ENCODE measurements around the gene WFDC1. TPM values are rescaled to one million over a fixed set of nuclear protein-coding genes. Genes with fewer than 3 reads are reported as not detected.

The WFDC1 gene
- total RNA-seq, 1 donor from 2014 or later = 12.0 TPM

GRCh38 chr16:84283314-84284153 is 11.1 kb upstream of the WFDC1 start:
- no peaks in the 10 kb centered on the region for H3K27me3 ChIP-seq
- DNase-seq (ENCODE audit: extremely low spot score in 2 of 2) = no peak
- H3K27ac ChIP-seq = peak overlapping the region; percentile 8
- H3K4me1 ChIP-seq = peaks cover 18% of the 10 kb centered on the region
- H3K36me3 ChIP-seq = no peaks in the 10 kb centered on the region
- intact Hi-C loops (cut with DNase I) = no loop called here
- no peak for TF ChIP-seq POLR2AphosphoS5 (IDR thresholded peaks at IDR 0.05; ENCODE audit: insufficient read depth in 1 of 2, low read depth in 1 of 2)
- TF ChIP-seq CTCF (IDR thresholded peaks at IDR 0.05) = no peak
- TF ChIP-seq POLR2A (IDR thresholded peaks at IDR 0.05) = no peak
- H3K4me3 ChIP-seq = no peak overlapping the region
- H3K9me3 ChIP-seq = no peaks in the 10 kb centered on the region

GRCh38 chr16:84284154-84284722 is 10.4 kb upstream of the WFDC1 start:
- DNase-seq (ENCODE audit: extremely low spot score in 2 of 2) = no peak
- Histone ChIP-seq H3K36me3 (no peaks in the 10 kb centered on the region), H3K9me3 (no peaks in the 10 kb centered on the region), H3K27ac (peak overlapping the region; percentile 8), H3K27me3 (no peaks in the 10 kb centered on the region), H3K4me3 (no peak overlapping the region), H3K4me1 (peaks cover 18% of the 10 kb centered on the region)
- TF ChIP-seq POLR2A (IDR thresholded peaks at IDR 0.05) = no peak
- TF ChIP-seq POLR2AphosphoS5 (IDR thresholded peaks at IDR 0.05; ENCODE audit: insufficient read depth in 1 of 2, low read depth in 1 of 2) = peak; percentile 55 to 68
- TF ChIP-seq CTCF (IDR thresholded peaks at IDR 0.05) = no peak
- intact Hi-C loops (cut with DNase I) = no loop called here

GRCh38 chr16:84286578-84287240 is 8.0 kb upstream of the WFDC1 start:
- no peak overlapping the region for H3K4me3 ChIP-seq
- no peaks in the 10 kb centered on the region for H3K9me3 ChIP-seq
- peaks cover 19% of the 10 kb centered on the region for H3K4me1 ChIP-seq
- peak overlapping the region; percentile 57 for H3K27ac ChIP-seq
- TF ChIP-seq POLR2AphosphoS5 (IDR thresholded peaks at IDR 0.05; ENCODE audit: insufficient read depth in 1 of 2, low read depth in 1 of 2) (peak; percentile 48 to 67), CTCF (IDR thresholded peaks at IDR 0.05) (no peak)
- no peak for DNase-seq (ENCODE audit: extremely low spot score in 2 of 2)
- intact Hi-C loops (cut with DNase I) = no loop called here
- H3K27me3 ChIP-seq = no peaks in the 10 kb centered on the region
- no peaks in the 10 kb centered on the region for H3K36me3 ChIP-seq

- intact Hi-C loops (cut with DNase I) = no loop called here
- H3K36me3 ChIP-seq = no peaks in the 10 kb centered on the region
- H3K4me1 ChIP-seq = peaks cover 22% of the 10 kb centered on the region
- TF ChIP-seq CTCF (IDR thresholded peaks at IDR 0.05) (no peak), POLR2AphosphoS5 (IDR thresholded peaks at IDR 0.05; ENCODE audit: insufficient read depth in 1 of 2, low read depth in 1 of 2) (no peak), POLR2A (IDR thresholded peaks at IDR 0.05) (no peak)
- H3K4me3 ChIP-seq = no peak overlapping the region
- no peak for DNase-seq (ENCODE audit: extremely low spot score in 2 of 2)
- no peak overlapping the region for H3K27ac ChIP-seq
- H3K9me3 ChIP-seq = no peaks in the 10 kb centered on the region
- no peaks in the 10 kb centered on the region for H3K27me3 ChIP-seq
Measured at GRCh38 chr16:84288902-84289301, 5.8 kb upstream of the WFDC1 start.

Measured in vagina (tissue), 2 donors.